K562 (cell line): Measurements from ENCODE around the gene SETD1B. TPM values are rescaled to one million over a fixed set of nuclear protein-coding genes. Genes with fewer than 3 reads are reported as not detected.

Experiments used
- polyA plus RNA-seq, 8 experiments: library from polyadenylated mRNA; depleted of rRNA in 4 of 8; stranded (reverse) in 5 of 8; unstranded in 3 of 8; fragments of >200 nt; fragmentation: Nextera tagmentation in 2 of 8; fragmentation: Illumina TruSeq in 1 of 8; extraction: Ambion mirVana in 2 of 8; extraction: Trizol in 1 of 8; gene quantifications; 2 replicates each; pipeline versions ENCODE4 v1.2.1 to v1.2.3, GENCODE V29; 2011 to 2014; ENCODE audit warnings: inconsistent platforms in 1 of 8, missing spikeins in 1 of 8
- total RNA-seq, 7 experiments: library from RNA; depleted of rRNA in 6 of 7; stranded (reverse); fragments of >200 nt in 6 of 7; fragmentation: Illumina TruSeq in 2 of 7; extraction: Trizol in 2 of 7; gene quantifications; 2 replicates each; pipeline versions ENCODE4 v1.2.1 to v1.2.3, GENCODE V29; 2011 to 2021; ENCODE audit warnings: low replicate concordance in 1 of 7
- TF ChIP-seq, protein P1 (sequence below), 2 experiments: fragments of 450-650 bp in 1 of 2; sonication (generic) in 1 of 2; formaldehyde crosslinking in 1 of 2; IDR thresholded peaks; 2 replicates each; pipeline versions ENCODE4 v1.7.1 to v1.9.0; 2016 to 2022; ENCODE audit warnings: inconsistent platforms in 1 of 2, mild to moderate bottlenecking in 1 of 2, missing genetic modification reagents in 1 of 2

SETD1B gene
- total and polyA plus RNA-seq, 9 of the 15 experiments (the other 6 are each of a cell fraction or from before 2014, with no cell fraction given) = 0.48 to 26.6 (median 2.3) TPM

DNA sequence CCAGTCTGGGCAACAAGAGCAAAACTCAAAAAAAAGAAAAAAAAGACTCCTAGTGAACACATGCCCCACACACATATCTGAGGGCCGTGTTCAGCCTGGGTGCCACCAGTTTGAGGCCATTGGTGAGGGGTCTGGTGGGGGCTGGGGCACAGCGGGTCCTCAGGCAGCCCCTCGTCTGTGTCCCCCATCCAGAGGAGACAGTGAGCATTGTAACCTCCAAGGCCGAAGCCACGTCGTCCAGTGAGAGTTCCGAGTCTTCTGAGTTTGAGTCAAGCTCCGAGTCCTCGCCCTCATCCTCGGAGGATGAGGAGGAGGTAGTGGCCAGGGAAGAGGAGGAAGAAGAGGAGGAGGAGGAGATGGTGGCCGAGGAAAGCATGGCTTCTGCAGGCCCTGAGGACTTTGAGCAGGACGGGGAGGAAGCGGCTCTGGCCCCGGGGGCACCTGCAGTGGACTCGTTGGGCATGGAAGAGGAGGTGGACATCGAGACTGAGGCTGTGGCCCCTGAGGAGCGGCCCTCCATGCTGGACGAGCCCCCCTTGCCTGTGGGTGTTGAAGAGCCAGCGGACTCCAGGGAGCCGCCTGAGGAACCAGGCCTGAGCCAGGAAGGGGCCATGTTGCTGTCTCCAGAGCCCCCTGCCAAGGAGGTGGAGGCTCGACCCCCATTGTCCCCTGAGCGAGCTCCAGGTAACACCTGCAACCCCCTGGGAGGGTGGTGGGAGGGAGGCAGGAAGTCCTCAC lies 15.6 kb downstream of the SETD1B start (continued):
- TF ChIP-seq, protein P1, sequence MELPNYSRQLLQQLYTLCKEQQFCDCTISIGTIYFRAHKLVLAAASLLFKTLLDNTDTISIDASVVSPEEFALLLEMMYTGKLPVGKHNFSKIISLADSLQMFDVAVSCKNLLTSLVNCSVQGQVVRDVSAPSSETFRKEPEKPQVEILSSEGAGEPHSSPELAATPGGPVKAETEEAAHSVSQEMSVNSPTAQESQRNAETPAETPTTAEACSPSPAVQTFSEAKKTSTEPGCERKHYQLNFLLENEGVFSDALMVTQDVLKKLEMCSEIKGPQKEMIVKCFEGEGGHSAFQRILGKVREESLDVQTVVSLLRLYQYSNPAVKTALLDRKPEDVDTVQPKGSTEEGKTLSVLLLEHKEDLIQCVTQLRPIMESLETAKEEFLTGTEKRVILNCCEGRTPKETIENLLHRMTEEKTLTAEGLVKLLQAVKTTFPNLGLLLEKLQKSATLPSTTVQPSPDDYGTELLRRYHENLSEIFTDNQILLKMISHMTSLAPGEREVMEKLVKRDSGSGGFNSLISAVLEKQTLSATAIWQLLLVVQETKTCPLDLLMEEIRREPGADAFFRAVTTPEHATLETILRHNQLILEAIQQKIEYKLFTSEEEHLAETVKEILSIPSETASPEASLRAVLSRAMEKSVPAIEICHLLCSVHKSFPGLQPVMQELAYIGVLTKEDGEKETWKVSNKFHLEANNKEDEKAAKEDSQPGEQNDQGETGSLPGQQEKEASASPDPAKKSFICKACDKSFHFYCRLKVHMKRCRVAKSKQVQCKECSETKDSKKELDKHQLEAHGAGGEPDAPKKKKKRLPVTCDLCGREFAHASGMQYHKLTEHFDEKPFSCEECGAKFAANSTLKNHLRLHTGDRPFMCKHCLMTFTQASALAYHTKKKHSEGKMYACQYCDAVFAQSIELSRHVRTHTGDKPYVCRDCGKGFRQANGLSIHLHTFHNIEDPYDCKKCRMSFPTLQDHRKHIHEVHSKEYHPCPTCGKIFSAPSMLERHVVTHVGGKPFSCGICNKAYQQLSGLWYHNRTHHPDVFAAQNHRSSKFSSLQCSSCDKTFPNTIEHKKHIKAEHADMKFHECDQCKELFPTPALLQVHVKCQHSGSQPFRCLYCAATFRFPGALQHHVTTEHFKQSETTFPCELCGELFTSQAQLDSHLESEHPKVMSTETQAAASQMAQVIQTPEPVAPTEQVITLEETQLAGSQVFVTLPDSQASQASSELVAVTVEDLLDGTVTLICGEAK (IDR thresholded peaks at IDR 0.05) = no peak
- TF ChIP-seq, protein P1 (CRISPR knock-in tag; IDR thresholded peaks at IDR 0.05) = no peak
